ENCODE measurements around the gene DNAJC25. TPM values are rescaled to one million over a fixed set of nuclear protein-coding genes. Genes with fewer than 3 reads are reported as not detected.

The DNAJC25 gene
- total and polyA plus RNA-seq, 2 experiments from 2014 or later = 8.4 to 8.9 TPM

GRCh38 chr9:111610149-111610548, 21.0 kb upstream of the DNAJC25 start:
- peaks cover 7% of the 10 kb centered on the region for H3K27me3 Mint-ChIP-seq (ENCODE audit: insufficient read depth, low read depth, poor library complexity)
- Histone ChIP-seq H3K27me3 (ENCODE audit: insufficient read depth) (no peaks in the 10 kb centered on the region), H4K20me1 (replicated peaks; ENCODE audit: insufficient read depth) (no peaks in the 10 kb centered on the region), H3K9me2 (ENCODE audit: insufficient read depth) (no peaks in the 10 kb centered on the region), H3K4me1 (ENCODE audit: insufficient read depth) (no peaks in the 10 kb centered on the region), H3K27ac (ENCODE audit: low read depth) (no peak overlapping the region), H3K36me3 (ENCODE audit: insufficient read depth) (no peaks in the 10 kb centered on the region), H3K79me2 (replicated peaks; ENCODE audit: insufficient read depth) (no peaks in the 10 kb centered on the region), H2AFZ (no peak overlapping the region), H3F3A (replicated peaks; ENCODE audit: low read depth) (no peaks in the 10 kb centered on the region), H3K4me3 (no peak overlapping the region), H3K4me2 (no peak overlapping the region)
- ATAC-seq = no peak
- no peak for DNase-seq (ENCODE audit: low spot score)
- H3K4me1 Mint-ChIP-seq = no peaks in the 10 kb centered on the region
- H3K9me3 Mint-ChIP-seq = no peaks in the 10 kb centered on the region
- TF ChIP-seq EZH2 (IDR thresholded peaks at IDR 0.05; ENCODE audit: low read depth, unreplicated experiment) = no peak
- TF ChIP-seq NANOG (IDR thresholded peaks at IDR 0.05; ENCODE audit: borderline replicate concordance) = no peak
- no peak for TF ChIP-seq EZH2phosphoT487 (IDR thresholded peaks at IDR 0.05; ENCODE audit: unreplicated experiment)
- TF ChIP-seq CREB1 (CRISPR knock-in tag; IDR thresholded peaks at IDR 0.05; ENCODE audit: low read depth) = no peak
- TF ChIP-seq, protein P1, sequence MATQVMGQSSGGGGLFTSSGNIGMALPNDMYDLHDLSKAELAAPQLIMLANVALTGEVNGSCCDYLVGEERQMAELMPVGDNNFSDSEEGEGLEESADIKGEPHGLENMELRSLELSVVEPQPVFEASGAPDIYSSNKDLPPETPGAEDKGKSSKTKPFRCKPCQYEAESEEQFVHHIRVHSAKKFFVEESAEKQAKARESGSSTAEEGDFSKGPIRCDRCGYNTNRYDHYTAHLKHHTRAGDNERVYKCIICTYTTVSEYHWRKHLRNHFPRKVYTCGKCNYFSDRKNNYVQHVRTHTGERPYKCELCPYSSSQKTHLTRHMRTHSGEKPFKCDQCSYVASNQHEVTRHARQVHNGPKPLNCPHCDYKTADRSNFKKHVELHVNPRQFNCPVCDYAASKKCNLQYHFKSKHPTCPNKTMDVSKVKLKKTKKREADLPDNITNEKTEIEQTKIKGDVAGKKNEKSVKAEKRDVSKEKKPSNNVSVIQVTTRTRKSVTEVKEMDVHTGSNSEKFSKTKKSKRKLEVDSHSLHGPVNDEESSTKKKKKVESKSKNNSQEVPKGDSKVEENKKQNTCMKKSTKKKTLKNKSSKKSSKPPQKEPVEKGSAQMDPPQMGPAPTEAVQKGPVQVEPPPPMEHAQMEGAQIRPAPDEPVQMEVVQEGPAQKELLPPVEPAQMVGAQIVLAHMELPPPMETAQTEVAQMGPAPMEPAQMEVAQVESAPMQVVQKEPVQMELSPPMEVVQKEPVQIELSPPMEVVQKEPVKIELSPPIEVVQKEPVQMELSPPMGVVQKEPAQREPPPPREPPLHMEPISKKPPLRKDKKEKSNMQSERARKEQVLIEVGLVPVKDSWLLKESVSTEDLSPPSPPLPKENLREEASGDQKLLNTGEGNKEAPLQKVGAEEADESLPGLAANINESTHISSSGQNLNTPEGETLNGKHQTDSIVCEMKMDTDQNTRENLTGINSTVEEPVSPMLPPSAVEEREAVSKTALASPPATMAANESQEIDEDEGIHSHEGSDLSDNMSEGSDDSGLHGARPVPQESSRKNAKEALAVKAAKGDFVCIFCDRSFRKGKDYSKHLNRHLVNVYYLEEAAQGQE (IDR thresholded peaks at IDR 0.05; ENCODE audit: unreplicated experiment) = no peak
- no peak for TF ChIP-seq ZNF331 (CRISPR knock-in tag; IDR thresholded peaks at IDR 0.05; ENCODE audit: low read depth)
- no peaks in the 10 kb centered on the region for H3K36me3 Mint-ChIP-seq (ENCODE audit: low read depth)
- H3K4me3 Mint-ChIP-seq = no peak overlapping the region
- H3K27ac Mint-ChIP-seq = 0 out of 2 replicates have a peak overlapping the region, but pooled peaks have one; percentile 7

- H3K4me1 Mint-ChIP-seq = no peaks in the 10 kb centered on the region
- no peak for ATAC-seq
- Histone ChIP-seq H3K79me2 (replicated peaks; ENCODE audit: insufficient read depth) (no peaks in the 10 kb centered on the region), H3K27me3 (ENCODE audit: insufficient read depth) (no peaks in the 10 kb centered on the region), H3F3A (replicated peaks; ENCODE audit: low read depth) (no peaks in the 10 kb centered on the region), H3K4me1 (ENCODE audit: insufficient read depth) (no peaks in the 10 kb centered on the region), H3K36me3 (ENCODE audit: insufficient read depth) (no peaks in the 10 kb centered on the region), H4K20me1 (replicated peaks; ENCODE audit: insufficient read depth) (no peaks in the 10 kb centered on the region), H3K4me2 (no peak overlapping the region), H3K9me2 (ENCODE audit: insufficient read depth) (no peaks in the 10 kb centered on the region), H3K4me3 (no peak overlapping the region), H3K27ac (ENCODE audit: low read depth) (no peak overlapping the region), H2AFZ (peak overlapping the region; percentile 69; the same call in 1 of the 2 replicates)
- no peaks in the 10 kb centered on the region for H3K9me3 Mint-ChIP-seq
- no peak overlapping the region for H3K27ac Mint-ChIP-seq
- H3K36me3 Mint-ChIP-seq (ENCODE audit: low read depth) = no peaks in the 10 kb centered on the region
- no peak overlapping the region for H3K4me3 Mint-ChIP-seq
- H3K27me3 Mint-ChIP-seq (ENCODE audit: insufficient read depth, low read depth, poor library complexity) = peaks cover 7% of the 10 kb centered on the region
- no peak for DNase-seq (ENCODE audit: low spot score)
- no peak for TF ChIP-seq EZH2 (IDR thresholded peaks at IDR 0.05; ENCODE audit: low read depth, unreplicated experiment)
- TF ChIP-seq STAT1 (IDR thresholded peaks at IDR 0.05; ENCODE audit: unreplicated experiment) = no peak
- TF ChIP-seq CREB1 (CRISPR knock-in tag; IDR thresholded peaks at IDR 0.05; ENCODE audit: low read depth) = no peak
- TF ChIP-seq, protein P1 (IDR thresholded peaks at IDR 0.05; ENCODE audit: unreplicated experiment) = no peak
- no peak for TF ChIP-seq NANOG (IDR thresholded peaks at IDR 0.05; ENCODE audit: borderline replicate concordance)
- TF ChIP-seq ZNF462 (CRISPR knock-in tag; IDR thresholded peaks at IDR 0.05) = no peak
These were observed 20.3 kb upstream of the DNAJC25 start for GRCh38 chr9:111610845-111611244.

All from GM23338 (cell line).